Measurements from ENCODE around the gene DYSF.
A peak's percentile ranks its signal among the peaks of the same experiment; 100 is the strongest.
"Not testable (repeated sequence)": the region's sequence is repeated elsewhere in the genome, so short reads cannot be mapped to it uniquely, and the experiment has no call there.

Gene DYSF

DNA sequence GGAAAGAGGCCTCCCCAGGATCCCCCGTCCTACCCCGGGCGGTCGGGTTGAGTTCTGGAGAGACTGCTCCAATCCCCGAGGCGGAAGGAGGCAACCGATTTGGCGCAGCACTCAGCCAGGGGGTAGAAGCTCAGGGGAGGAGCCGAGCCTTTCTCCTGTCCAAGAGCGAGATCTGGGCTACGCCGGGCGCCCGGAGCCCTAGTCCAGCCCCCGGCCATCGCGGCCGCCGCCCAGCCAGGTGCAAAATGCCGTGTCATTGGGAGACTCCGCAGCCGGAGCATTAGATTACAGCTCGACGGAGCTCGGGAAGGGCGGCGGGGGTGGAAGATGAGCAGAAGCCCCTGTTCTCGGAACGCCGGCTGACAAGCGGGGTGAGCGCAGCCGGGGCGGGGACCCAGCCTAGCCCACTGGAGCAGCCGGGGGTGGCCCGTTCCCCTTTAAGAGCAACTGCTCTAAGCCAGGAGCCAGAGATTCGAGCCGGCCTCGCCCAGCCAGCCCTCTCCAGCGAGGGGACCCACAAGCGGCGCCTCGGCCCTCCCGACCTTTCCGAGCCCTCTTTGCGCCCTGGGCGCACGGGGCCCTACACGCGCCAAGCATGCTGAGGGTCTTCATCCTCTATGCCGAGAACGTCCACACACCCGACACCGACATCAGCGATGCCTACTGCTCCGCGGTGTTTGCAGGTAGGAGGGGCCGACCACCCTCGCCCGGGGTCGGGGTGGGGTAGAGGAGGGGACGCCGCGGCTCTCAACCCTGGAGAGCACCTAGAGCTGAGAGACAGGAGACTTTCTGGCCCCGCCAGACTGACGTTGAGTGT is at the start of gene DYSF:
Gene DYSF, plus strand, starts transcription at position 158 of the 817 bp plus-strand sequence.
- no peak for DNase-seq

DNA sequence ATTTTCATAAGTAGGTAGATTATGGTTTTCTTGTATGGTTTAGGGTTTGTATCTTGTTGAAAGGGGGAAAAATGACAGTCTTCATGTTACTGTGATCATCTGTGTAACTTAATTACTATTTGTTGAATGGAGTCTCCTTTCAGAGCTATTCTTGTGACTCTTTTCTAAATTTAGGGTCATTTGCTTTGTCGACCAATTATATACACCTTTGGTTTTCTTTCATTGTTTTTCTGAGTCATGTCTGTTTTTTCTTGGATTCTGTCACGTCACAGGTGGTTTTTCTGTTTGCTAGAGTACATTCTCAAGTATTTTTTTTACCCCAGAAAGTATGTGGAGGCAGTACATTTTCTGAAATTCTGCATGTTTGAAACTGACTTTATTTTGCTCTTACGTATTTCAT is 43.8 kb upstream of the DYSF start:
- no peak for DNase-seq

DNA sequence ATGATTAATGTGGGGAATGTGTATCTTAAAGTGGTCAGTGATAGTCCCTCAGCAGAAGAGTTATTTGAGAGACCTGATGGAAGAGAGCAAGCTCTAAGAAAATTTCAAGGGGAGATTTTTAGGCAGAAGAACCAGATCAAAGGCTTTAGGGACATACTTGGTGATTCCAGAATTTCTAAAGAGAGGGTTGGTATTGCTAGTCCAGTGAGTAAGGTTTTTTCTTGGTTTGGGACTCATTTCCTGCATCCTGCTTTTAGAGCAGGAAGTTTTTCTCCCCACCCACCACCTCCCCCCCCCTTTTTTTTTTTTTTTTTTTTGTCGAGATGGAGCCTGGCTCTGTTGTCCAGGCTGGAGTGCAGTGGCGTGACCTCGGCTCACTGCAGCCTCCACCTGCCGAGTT is 42.7 kb upstream of the DYSF start:
- no peak for DNase-seq

DNA sequence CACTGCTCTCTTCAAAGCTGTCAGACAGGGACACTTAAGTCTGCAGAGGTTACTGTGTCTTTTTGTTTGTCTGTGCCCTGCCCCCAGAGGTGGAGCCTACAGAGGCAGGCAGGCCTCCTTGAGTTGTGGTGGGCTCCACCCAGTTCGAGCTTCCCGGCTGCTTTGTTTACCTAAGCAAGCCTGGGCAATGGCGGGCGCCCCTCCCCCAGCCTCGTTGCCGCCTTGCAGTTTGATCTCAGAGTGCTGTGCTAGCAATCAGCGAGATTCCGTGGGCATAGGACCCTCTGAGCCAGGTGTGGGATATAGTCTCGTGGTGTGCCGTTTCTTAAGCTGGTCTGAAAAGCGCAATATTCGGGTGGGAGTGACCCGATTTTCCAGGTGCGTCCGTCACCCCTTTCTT is 36.5 kb upstream of the DYSF start:
- DNase-seq, result not testable (repeated sequence)

DNA sequence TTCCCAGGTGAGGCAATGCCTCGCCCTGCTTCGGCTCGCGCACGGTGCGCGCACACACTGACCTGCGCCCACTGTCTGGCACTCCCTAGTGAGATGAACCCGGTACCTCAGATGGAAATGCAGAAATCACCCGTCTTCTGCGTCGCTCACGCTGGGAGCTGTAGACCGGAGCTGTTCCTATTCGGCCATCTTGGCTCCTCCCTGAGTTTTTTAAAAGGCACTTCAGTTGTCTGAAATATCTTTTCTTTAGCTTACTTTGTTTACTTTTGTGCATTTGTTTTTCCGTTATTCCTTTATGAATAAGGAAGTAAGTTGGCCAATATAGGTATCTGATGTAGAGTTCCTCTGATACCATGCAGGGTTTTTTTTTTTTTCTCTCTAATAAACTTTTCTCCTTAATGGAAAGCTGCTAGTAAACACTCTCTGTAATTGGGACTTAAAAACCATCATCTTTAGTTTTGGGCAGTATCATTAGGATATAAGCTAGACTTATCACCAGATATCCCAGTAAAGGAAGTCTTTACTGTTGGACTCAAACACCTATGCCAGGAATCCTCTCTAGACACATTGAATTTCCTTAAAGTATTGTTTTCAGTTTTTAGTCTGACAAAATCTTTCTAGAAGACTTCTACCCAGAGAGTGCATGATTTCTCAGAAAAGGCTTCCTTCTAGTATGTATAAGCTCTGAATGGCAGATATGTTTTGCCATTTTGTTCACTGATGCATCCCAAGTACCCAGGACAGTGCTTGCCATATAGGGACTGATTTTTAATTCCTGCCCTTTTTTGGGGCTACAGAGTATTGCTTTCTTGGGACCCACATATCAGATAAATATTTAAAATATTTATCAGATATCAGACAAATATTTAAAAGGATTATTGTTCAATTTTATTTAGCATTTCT is 35.8 kb upstream of the DYSF start:
- no peak for DNase-seq

DNA sequence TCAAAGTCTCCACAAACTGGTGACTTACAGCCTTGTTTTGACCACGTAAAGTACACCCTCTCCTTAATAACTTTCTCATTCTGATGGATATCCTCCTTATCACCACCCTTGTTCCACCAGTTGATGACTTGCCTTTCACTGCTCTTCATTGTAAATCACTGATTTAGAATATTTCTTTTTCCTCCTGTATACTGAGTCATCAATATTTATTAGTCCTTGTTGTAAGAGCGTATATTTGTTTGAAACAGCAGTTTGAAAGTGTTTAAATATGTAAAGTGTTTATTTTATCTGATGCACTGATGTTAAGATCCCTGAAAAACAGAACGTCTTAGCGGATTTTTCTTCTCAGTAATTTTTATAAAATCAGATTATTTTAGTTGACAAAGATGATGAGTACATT is 34.2 kb upstream of the DYSF start:
- no peak for DNase-seq

DNA sequence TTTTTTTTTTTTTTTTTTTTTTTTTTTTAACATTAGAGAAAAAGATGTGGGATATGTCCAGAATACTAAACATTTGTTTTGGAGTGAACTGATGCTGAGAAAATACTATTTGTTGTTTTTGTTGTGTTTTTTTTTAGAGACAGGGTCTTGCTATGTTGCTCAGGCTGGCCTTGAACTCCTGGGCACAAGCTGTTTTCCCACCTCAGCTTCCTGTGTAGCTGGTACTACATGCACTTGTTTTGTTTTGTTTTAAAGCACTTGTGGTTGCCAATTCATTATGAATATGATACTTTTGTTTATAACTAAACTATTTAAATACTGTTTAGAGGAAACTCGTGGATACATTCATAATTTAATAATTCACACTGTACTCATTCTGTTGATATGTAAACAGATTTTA is 33.4 kb upstream of the DYSF start:
- no peak for DNase-seq

DNA sequence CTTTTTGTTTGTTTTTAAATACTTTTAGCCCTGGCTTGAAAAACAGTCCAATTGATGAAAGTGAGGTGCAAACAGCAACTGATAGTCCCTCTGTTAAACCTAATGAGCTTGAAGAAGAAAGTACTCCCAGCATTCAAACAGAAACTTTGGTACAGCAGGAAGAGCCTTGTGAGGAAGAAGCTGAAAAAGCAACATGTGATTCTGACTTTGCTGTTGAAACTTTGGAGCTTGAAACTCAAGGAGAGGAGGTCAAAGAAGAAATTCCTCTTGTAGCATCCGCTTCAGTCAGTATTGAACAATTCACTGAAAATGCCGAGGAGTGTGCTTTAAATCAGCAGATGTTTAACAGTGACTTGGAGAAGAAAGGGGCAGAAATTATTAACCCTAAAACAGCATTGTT is 30.6 kb upstream of the DYSF start:
- DNase-seq, result no peak

DNA sequence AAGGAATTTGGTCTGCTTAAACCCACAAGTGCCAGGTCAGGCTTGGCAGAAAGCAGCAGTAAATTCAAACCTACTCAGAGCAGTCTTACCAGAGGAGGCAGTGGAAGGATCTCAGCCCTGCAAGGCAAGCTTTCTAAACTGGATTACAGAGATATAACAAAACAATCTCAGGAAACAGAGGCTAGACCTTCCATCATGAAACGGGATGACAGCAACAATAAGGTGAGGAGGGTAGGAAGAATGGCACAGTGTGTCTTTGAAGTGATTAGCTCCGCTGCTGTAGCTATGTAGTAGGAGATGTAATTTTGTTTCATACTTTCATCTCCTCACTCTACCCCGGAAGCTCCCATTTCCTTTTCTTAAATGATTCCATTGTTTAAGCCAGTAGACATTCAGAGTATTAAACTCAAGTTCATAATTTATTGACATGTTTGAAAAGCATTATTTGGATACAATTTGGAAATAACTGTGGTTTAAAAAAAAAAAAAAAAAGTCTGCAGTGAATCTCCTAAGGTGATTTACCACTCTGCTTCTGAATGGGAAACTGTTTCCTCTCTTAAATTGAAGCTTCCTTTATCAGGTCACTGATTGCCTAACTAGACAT is 29.4 kb upstream of the DYSF start:
- DNase-seq, result no peak

DNA sequence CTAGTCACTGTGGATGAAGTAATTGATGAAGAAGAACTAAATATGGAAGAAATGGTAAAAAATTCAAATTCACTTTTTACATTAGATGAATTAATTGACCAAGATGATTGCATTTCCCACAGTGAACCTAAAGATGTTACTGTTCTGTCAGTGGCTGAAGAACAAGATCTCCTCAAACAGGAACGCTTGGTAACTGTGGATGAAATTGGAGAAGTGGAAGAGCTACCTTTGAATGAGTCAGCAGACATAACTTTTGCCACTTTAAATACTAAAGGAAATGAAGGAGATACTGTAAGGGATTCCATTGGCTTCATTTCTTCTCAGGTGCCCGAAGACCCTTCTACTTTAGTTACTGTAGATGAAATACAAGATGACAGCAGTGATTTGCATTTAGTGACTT is 26.6 kb upstream of the DYSF start:
- no peak for DNase-seq

DNA sequence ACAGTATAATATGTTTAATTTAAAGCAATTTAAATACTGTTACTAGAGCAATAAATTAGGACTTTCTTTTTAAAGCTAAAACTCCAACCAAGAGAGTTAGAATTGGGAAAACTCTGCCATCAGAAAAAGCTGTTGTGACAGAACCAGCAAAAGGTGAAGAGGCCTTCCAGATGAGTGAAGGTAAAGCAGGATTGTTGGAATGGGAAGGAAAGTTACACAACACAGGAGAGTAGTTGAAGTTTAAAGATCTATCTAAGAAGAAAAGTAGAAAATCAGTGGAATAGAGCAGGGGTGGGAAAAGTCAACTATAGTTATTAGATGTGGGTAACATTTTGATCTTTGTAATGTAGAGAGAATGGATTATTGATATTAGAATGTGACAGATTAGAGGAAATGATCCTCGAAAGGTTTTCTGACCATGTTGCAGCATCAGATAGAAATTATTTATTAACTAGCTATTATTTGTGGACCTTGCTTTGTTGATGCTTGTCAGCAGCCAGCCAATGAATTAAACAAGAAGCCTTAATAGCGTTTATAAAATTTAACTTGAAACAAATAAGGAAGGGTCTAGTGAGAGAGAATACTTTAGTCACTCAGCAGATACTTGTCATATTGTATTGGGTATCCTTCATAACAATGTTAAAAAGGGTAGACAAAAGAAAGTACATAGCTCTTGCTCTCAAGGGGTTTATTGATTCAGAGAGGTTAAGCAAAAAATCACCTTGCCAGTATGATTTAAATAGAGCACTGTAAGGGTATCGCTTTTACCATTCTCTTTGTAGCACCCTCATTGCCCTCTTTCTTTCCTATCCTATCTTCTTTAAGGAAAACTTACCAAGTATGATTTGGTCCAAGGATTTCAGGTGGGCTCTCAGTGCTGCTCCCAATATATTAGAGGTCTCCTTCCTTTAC is 24.6 kb upstream of the DYSF start:
- DNase-seq, result no peak

DNA sequence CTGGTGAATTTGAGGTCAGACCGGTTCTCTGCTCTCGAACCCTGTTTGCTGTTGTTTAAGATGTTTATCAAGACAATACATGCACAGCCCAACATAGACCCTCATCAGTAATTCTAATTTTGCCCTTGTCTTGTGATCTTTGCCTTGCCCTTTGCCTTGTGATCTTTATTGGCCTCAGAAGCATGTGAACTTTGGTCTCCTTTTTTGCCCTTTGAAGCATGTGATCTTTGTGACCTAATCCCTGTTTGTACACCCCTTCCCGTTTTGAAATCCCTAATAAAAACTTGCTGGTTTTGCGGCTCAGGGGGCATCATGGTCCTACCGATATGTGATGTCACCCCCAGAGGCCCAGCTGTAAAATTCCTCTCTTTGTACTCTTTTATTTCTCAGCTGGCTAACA is 8.2 kb upstream of the DYSF start:
- not testable (repeated sequence) for DNase-seq

DNA sequence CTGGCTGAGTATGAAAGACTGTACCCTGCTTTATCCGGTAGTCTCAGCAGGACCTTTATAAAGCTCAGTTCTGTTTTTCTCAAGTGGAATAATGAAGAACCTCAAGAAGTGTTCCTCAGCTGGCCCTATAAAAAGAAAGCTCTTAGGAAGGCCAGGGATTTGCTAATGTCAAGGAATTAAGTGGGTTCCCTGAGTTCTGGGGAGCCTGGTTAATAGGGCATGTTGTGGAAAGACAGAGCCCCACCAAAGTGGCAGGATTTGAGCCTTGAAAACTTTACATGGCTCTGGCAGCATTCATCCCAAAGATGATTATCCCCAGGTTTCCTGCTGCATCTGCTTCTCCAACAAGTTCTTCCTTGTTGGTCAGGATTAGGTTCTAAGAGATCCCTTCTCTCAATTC is 6.9 kb upstream of the DYSF start:
- no peak for DNase-seq

DNA sequence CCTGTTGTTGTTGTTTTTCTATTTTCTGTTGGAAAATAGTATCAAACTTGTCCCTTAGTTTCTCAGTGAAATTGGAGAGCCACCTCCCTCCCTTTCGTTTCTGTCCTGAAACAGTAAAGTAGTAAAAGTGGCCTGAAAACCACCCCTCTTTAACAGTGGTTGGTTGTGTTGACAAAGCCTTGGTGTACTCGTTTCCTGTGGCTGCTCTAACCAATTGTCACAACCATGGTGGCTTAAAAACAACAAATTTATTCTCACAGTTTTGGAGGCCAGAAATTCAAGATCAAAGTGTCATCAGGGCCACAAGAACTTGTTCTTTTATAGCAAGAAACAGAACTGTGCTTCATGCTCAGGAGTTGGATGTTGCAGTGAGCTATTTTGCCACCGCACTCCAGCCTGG is 4.0 kb upstream of the DYSF start:
- no peak for DNase-seq

DNA sequence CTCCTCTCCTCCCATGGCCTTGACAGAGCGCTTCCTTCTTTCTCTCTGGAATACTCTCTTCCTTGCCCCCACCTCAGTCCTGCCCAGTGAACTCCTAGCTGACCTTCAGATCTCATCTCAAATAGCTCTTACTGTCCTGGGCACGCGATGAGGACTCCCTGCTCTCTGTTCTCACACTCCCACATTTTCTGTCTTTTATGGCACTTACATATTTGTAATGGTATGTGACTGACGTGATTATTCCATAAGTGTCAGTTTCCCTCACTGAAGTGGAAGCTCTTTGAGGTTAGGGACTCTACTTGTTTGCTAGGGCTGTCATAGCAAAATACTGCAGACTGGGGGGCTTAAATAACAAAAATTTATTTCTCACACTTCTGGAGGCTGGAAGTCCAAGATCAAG is 1.7 kb upstream of the DYSF start:
- DNase-seq, result no peak

DNA sequence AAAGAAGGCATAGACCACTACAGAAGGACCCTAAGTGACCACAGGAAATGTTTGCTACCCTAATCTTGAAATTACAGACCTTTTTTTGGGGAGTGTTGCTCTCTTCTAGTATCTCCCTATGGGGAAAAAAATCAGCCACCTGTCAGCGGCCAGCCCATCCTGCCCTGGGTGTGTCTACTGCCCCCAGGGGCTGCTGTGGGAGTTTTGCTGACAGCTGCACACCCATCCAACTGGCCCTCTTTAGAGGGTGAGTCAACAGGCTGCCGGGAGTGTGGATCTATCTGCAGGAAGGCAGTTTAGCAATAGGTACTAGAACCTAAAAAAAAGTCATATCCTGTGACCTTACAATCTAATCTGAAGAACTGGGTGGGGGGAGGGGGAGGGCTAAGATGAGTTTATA is 796 bp upstream of the DYSF start:
- DNase-seq, result peak; percentile 49 to 65

DNA sequence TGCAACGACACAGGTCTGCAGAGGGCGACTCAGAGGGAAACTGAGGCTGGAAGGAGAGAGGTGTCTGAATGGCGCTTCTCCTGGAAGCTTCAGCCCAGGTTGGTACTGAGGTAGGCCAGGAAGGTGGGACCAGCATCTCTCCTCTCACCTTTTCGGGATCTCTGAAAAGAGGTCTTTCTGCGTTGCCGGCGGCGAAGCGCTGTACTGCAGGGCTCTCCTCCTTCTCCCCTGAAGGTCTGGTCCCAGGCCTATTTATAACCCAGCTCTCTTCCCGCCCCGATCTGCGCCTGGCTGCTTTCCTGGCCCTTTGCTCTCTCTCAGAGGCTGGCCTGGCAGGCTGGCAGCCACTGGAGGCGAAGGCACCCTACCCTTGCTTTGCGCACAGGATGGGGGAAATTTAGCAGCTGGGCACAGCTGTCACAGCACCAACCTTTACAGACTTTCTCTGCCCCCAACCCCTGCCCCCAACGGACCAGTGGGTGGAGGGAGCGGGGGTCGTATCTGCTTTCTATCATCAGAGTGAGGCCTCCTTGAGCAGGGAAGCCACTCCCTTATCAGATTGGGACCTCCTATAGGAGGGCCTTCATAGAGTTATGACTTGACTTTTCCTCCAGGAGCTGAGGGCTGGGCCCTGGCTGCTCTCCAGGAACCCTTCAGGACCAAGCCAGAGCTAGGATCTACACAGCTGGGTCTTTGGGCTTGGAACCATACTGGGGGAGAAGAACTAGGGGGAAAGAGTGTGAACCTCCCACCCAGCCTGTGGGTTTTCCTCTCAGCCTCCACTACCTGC is 1.1 kb downstream of the DYSF start:
- DNase-seq, result no peak

DNA sequence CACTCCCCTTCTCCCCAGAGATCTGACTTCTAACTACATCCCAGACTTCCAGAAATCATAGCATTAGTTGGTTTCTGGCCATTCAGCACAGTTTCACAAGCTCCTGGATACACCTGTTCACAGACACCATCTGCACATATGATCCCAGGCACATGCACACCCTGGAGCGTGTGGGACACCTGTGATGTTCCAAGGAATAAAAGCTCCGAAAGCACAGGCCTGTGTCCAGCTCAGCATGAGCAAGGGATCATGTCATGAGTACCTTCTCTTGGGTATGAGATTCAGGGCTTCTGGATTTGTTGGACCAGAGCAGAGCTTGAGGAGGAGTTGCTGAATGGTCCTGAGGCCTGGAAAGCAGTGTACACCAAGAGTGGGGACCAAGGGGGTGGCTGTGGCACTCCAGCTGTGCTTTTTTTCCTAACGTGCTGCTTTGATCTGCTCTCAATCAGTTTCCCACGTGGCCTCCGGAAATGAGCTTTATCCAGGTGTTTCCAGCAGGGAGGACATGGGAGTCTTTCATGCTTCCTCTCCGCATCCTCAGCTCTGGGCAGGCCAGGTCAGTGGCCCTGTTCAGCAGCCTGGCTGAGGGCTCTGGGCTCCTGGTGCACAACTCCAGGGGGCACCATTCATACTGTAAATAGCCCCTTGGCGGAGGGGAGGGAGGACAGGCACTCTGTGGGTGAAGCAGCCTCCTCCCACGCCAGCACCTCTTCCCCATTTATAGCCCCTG is 1.8 kb downstream of the DYSF start:
- DNase-seq, result no peak

DNA sequence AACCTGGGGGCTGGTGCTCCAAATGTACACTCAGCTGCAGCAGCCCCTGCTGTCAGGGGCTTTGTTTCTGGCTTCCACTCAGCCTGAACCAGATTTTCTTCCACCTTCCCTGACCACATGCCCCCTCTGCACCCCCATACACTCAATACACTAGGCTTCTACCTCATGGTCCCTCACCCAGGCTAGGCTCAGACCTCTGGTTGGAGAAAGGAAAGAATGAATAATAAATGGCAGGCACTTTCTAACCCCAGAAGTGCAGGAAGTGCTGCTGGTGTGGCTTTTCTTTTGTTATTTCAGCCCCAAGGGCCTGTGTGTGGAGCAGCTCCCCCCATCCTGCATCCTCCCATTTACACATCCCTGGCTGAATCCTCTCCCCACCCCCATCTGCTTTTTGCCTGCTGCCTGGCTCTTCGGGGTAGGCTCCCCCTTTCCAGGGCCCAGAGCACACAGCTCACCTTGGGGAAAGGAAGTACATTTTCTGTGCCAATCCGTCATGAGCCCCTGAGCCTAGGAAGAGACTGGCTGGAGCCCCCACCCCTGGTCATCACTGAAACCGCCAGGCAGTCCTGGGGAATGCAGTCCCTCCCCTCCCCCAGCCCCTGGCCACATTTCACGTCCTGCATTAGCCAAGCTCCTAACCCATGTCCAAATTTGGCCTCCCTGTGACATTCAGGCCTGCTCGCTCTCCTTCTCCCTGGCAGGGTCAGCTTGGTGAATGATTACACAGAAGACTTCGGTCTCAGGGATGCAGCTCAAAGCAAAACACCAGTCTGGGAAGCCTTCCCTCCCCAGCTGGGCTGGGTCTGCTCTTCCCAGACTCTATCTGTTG is 2.6 kb downstream of the DYSF start:
- DNase-seq, result no peak

DNA sequence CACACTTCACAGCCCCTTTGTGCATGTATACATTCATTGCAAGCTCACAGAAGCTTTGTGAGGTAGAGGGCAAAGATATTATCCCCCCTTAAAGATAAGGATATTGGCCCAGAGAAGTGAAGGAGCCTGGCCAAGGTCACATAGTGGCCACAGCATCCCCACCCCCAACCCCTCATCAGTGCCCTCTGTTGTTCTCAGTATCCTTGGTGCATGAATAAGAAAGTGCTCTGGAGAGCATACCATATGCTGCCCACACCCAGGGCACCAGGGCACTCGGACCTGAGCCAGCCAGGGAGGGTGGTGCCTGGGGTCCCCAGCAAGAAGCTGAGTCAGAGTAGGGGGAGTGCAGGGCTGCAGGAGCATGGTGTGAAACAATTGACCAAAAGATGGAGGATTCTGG is 3.3 kb downstream of the DYSF start:
- no peak for DNase-seq

All from SHP77 (cell line).